Thoracic aorta (tissue), 2 donors: ENCODE data around the gene PLP2. TPM values are rescaled to one million over a fixed set of nuclear protein-coding genes. Genes with fewer than 3 reads are reported as not detected.

Experiments used
- ATAC-seq: fragments of 150-250 bp; one replicate; pipeline ENCODE4 v1.8.0; 2017; ENCODE audit warnings: low read depth; ENCODE audit not compliant: insufficient number of reproducible peaks, low FRiP score
- DNase-seq: peaks from one replicate; pipeline ENCODE4 v3.0.0-alpha.2; 2020; ENCODE audit warnings: low spot score
- H3K27ac ChIP-seq, 2 donors: fragments of 200-600 bp; sonication (generic); 1 replicate in 1 of 2; 2 replicates in 1 of 2; pipeline ENCODE4 v1.5.1; 2016; ENCODE audit warnings: mild to moderate bottlenecking in 2 of 2, moderate library complexity in 2 of 2
- H3K27me3 ChIP-seq: fragments of 200-600 bp; sonication (generic); replicated peaks from 2 replicates; pipeline ENCODE4 v1.6.0; 2016; ENCODE audit warnings: mild to moderate bottlenecking; ENCODE audit not compliant: insufficient read depth
- H3K36me3 ChIP-seq: fragments of 200-600 bp; sonication (generic); one replicate; pipeline ENCODE4 v1.5.1; 2016
- H3K4me1 ChIP-seq, 2 donors: fragments of 200-600 bp; sonication (generic); 1 replicate in 1 of 2; 2 replicates in 1 of 2; pipeline versions ENCODE4 v1.5.1 to v1.6.0; 2016; ENCODE audit warnings: low read depth in 2 of 2, mild to moderate bottlenecking in 1 of 2; ENCODE audit not compliant: control insufficient read depth in 1 of 2
- H3K4me3 ChIP-seq: fragments of 200-600 bp; sonication (generic); 2 replicates; pipeline ENCODE4 v1.5.1; 2016; ENCODE audit warnings: mild to moderate bottlenecking
- H3K9me3 ChIP-seq: fragments of 200-600 bp; sonication (generic); 2 replicates; pipeline ENCODE4 v1.5.1; 2016
- CTCF ChIP-seq: fragments of 200-600 bp; sonication (generic); IDR thresholded peaks from one replicate; pipeline ENCODE4 v1.5.1; 2019; ENCODE audit warnings: antibody characterized with exemption
- total RNA-seq, 2 donors: library from RNA; depleted of rRNA; stranded (reverse); fragments of >200 nt; gene quantifications; one replicate each; pipeline versions ENCODE4 v1.1.0 to v1.2.3, GENCODE V29; 2016

Gene PLP2
- total RNA-seq, 2 donors from 2014 or later, result 90.2 to 101 TPM

GRCh38 chrX:49186125-49187027, 14.7 kb downstream of the PLP2 start, which contains the start of gene PRICKLE3:
Gene PRICKLE3 (minus strand): TSS chrX:49186373. CDS start chrX:49186297, 76 bp downstream.
- H3K4me3 ChIP-seq, result peak within 1 kb of the TSS; percentile 75
- no peak for TF ChIP-seq CTCF

GRCh38 chrX:49187028-49187394, 15.3 kb downstream of the PLP2 start:
- ATAC-seq (no peak), DNase-seq (no peak)
- peaks cover 0 to 7% of the 10 kb centered on the region in 2 donors for H3K4me1 ChIP-seq
- no peaks in the 10 kb centered on the region for H3K27me3 ChIP-seq
- no peak overlapping the region for H3K4me3 ChIP-seq
- H3K9me3 ChIP-seq, result no peaks in the 10 kb centered on the region
- H3K27ac ChIP-seq, result peak overlapping the region; percentile 71 to 79
- TF ChIP-seq CTCF, result no peak
- peaks cover 4% of the 10 kb centered on the region for H3K36me3 ChIP-seq

More at GRCh38 chrX:49186125-49187027, 14.7 kb downstream of the PLP2 start, which contains the start of gene PRICKLE3:
- DNase-seq (no peak), ATAC-seq (no peak)
- Histone ChIP-seq H3K27me3 (no peaks in the 10 kb centered on the region), H3K9me3 (no peaks in the 10 kb centered on the region), H3K4me1 (peaks cover 0 to 7% of the 10 kb centered on the region in 2 donors), H3K36me3 (peaks cover 4% of the 10 kb centered on the region), H3K27ac (peak within 1 kb of the TSS; percentile 71 to 79)

DNA sequence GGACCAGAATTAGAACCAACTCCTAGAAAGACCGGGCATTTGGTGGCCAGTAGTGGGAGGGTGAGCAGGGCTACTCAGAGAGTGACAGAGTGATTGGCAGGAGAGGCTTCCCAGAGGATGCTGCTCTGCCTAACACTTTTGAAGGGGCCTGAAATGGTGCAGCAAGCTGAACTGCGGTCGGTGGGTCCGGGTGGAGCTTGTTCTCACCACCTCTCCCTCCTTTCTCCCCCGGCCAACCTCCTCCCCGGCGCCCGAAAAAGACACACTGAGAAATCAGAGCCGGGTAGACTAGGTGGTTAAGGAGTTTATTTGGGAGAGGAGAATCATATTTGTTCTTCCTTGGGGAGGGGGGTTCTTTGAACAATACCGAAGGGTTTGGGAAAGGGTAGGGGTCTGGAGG, 15.8 kb downstream of the PLP2 start:
- Histone ChIP-seq H3K9me3 (no peaks in the 10 kb centered on the region), H3K27me3 (no peaks in the 10 kb centered on the region), H3K4me3 (no peak overlapping the region), H3K36me3 (peaks cover under 1% of the 10 kb centered on the region), H3K27ac (peak overlapping the region in 1 of 2 donors; percentile 79), H3K4me1 (peaks cover 0 to 7% of the 10 kb centered on the region in 2 donors)
- DNase-seq (no peak), ATAC-seq (no peak)
- TF ChIP-seq CTCF, result no peak

- no peak overlapping the region for H3K27ac ChIP-seq
- no peaks in the 10 kb centered on the region for H3K9me3 ChIP-seq
- no peak for TF ChIP-seq CTCF
- no peaks in the 10 kb centered on the region for H3K36me3 ChIP-seq
- no peaks in the 10 kb centered on the region for H3K27me3 ChIP-seq
- DNase-seq (no peak), ATAC-seq (no peak)
- peaks cover 0 to 7% of the 10 kb centered on the region in 2 donors for H3K4me1 ChIP-seq
- no peak overlapping the region for H3K4me3 ChIP-seq
These were observed 16.9 kb downstream of the PLP2 start for GRCh38 chrX:49188468-49189076.

- ATAC-seq, result no peak
- H3K4me3 ChIP-seq, result peak overlapping the region; percentile 67
These were observed 17.9 kb downstream of the PLP2 start for GRCh38 chrX:49189606-49190005.

More at GRCh38 chrX:49189606-49190005, 17.9 kb downstream of the PLP2 start:
- H3K36me3 ChIP-seq, result no peaks in the 10 kb centered on the region
- TF ChIP-seq CTCF, result no peak
- peaks cover 0 to 7% of the 10 kb centered on the region in 2 donors for H3K4me1 ChIP-seq
- H3K27ac ChIP-seq, result peak overlapping the region in 1 of 2 donors; percentile 86
- H3K9me3 ChIP-seq, result no peaks in the 10 kb centered on the region
- no peak for DNase-seq
- H3K27me3 ChIP-seq, result no peaks in the 10 kb centered on the region
